Kidney glomerular epithelial cell (primary cell): ENCODE data around the gene TEPSIN.

Experiments
- DNase-seq: peaks from one replicate; lab custom pipeline; 2025; lab: John Stamatoyannopoulos, UW

The TEPSIN gene

GRCh38 chr17:81238815-81239713 lies at the start of gene TEPSIN, which contains the start of gene NDUFAF8:
Gene TEPSIN, minus strand, starts transcription at chr17:81239055. Its CDS starts 22 bp downstream, at chr17:81239033.
Gene NDUFAF8, plus strand, starts transcription at chr17:81239318. Its CDS starts 46 bp downstream, at chr17:81239364.
- peak; percentile 97 for DNase-seq

GRCh38 chr17:81287741-81288430 lies 49.0 kb upstream of the TEPSIN start:
- no peak for DNase-seq

- DNase-seq, result no peak
Measured at GRCh38 chr17:81287152-81287551, 48.3 kb upstream of the TEPSIN start.

- no peak for DNase-seq
Measured at GRCh38 chr17:81286491-81287145, 47.8 kb upstream of the TEPSIN start.

GRCh38 chr17:81285894-81286293 lies 47.0 kb upstream of the TEPSIN start:
- DNase-seq, result no peak

GRCh38 chr17:81285179-81285878 lies 46.5 kb upstream of the TEPSIN start:
- no peak for DNase-seq

GRCh38 chr17:81282876-81283275 lies 44.0 kb upstream of the TEPSIN start:
- no peak for DNase-seq

- DNase-seq, result no peak
Measured at GRCh38 chr17:81282141-81282540, 43.3 kb upstream of the TEPSIN start.

GRCh38 chr17:81280571-81280970 lies 41.7 kb upstream of the TEPSIN start:
- no peak for DNase-seq

GRCh38 chr17:81279278-81280275 lies 40.7 kb upstream of the TEPSIN start:
- DNase-seq, result no peak

GRCh38 chr17:81278831-81279230 lies 40.0 kb upstream of the TEPSIN start:
- no peak for DNase-seq

- DNase-seq, result no peak
Measured at GRCh38 chr17:81277946-81278693, 39.3 kb upstream of the TEPSIN start.

GRCh38 chr17:81277421-81277820 lies 38.6 kb upstream of the TEPSIN start:
- no peak for DNase-seq

GRCh38 chr17:81276781-81277180 lies 37.9 kb upstream of the TEPSIN start:
- no peak for DNase-seq

GRCh38 chr17:81274471-81274855 lies 35.6 kb upstream of the TEPSIN start:
- DNase-seq, result no peak

GRCh38 chr17:81273698-81274470 lies 35.0 kb upstream of the TEPSIN start:
- DNase-seq, result no peak

- no peak for DNase-seq
Measured at GRCh38 chr17:81272616-81273015, 33.8 kb upstream of the TEPSIN start.

- no peak for DNase-seq
Measured at GRCh38 chr17:81271226-81271625, 32.4 kb upstream of the TEPSIN start.

GRCh38 chr17:81270279-81270678 lies 31.4 kb upstream of the TEPSIN start:
- no peak for DNase-seq
